ENCODE measurements around the gene MANSC4. TPM values are rescaled to one million over a fixed set of nuclear protein-coding genes. Genes with fewer than 3 reads are reported as not detected.

The MANSC4 gene
- total RNA-seq = not detected

DNA sequence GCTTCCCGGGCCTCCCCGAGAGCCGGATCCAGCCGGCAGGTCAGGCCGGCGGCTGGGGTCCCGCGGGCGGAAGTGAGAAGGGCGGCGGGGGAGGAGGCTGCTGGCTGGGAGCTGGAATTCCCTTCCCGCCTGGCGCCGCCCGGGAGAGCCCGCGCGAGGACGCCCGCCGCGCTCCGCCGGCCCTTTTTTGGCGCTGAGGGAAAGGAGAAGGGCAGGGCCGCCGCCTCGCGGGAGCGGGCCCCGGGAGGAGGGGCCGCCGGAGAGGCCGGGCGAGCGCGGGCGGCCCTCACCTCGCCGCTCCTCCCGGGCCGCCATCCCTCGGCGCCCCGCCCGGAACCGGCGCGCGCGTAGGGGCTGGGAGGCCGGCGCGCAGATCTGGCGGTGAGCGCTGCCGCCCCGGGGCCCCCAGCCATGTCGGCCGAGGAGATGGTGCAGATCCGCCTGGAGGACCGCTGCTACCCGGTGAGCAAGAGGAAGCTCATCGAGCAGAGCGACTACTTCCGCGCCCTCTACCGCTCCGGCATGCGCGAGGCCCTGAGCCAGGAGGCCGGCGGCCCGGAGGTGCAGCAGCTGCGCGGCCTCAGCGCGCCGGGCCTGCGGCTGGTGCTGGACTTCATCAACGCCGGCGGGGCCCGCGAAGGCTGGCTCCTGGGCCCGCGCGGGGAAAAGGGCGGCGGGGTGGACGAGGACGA lies at the start of gene MANSC4, which contains the start of gene KLHL42:
Gene MANSC4 (minus strand): TSS at position 317 of the 692 bp plus-strand sequence. CDS start 8,960 bp downstream, outside the sequence.
Gene KLHL42 (plus strand): TSS at position 314 of the 692 bp plus-strand sequence. CDS start 98 bp downstream, at position 412.
- peak; percentile 33 to 91 for DNase-seq (ENCODE audit: low spot score in 2 of 2)
- 0% methylated on average over 26 to 36 of the region's 92 CpGs for WGBS, 2 donors
- TF ChIP-seq CTCF (IDR thresholded peaks at IDR 0.05) = no peak
- no peak for TF ChIP-seq POLR2A (IDR thresholded peaks at IDR 0.05)
- peak within 1 kb of the TSS; percentile 69 for H3K4me3 ChIP-seq (ENCODE audit: low read depth, poor library complexity, severe bottlenecking)
- intact Hi-C loops (cut with DNase I; ENCODE audit: low total_unique reads) = no loop called here

DNA sequence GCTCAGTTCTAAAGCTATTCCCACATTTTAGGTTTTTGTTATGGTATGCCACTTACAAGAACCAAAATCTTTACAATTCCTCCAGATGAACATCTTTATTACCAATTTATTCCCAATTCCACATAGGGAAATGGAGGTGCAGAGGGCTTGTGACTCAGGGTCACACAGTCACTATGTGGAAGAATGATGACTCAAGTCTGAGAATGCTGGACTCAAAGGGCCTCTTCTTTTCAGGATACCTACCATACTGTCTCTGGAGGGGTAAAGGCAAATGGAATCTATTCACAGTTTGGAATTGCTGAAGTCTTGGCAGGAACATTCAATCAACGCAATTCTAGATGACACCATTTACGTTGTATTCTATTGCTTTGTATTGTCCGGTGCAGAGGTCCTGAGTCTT lies 48.2 kb upstream of the MANSC4 start:
- DNase-seq (ENCODE audit: low spot score in 2 of 2) = no peak
- no peak overlapping the region for H3K4me3 ChIP-seq (ENCODE audit: low read depth, poor library complexity, severe bottlenecking)
- intact Hi-C loops (cut with DNase I; ENCODE audit: low total_unique reads) = loop anchor here (10.0 kb wide), 1 partner anchor 93 kb away; no protein-coding TSS in a partner anchor
- TF ChIP-seq CTCF (IDR thresholded peaks at IDR 0.05) (no peak), POLR2A (IDR thresholded peaks at IDR 0.05) (no peak)
- 99 to 100% methylated on average over 3 of the region's 3 CpGs for WGBS, 2 donors

DNA sequence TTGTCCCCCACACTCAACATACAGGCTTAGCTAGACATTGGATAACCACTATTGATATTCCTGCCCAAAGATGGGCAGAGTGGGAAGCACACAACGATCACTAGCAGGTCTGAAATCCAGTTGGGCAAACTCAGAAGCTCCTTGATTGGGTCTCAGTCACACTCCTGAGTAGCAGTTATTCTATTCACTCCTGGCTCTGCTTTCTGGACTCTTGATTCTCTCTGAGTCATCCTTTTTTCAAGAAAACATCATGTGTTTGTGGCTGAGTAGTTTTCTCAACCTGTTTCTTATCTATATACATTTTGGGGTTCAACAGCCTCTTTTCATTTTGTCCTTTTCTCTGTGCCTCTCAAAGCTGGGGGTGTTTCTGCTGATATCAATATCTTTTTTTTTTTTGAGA lies 46.0 kb upstream of the MANSC4 start:
- TF ChIP-seq POLR2A (IDR thresholded peaks at IDR 0.05) = no peak
- no peak for TF ChIP-seq CTCF (IDR thresholded peaks at IDR 0.05)
- 86 to 90% methylated on average over 1 of the region's 1 CpG for WGBS, 2 donors
- H3K4me3 ChIP-seq (ENCODE audit: low read depth, poor library complexity, severe bottlenecking) = no peak overlapping the region
- intact Hi-C loops (cut with DNase I; ENCODE audit: low total_unique reads) = loop anchor here (10.0 kb wide), 1 partner anchor 91 kb away; no protein-coding TSS in a partner anchor
- DNase-seq (ENCODE audit: low spot score in 2 of 2) = no peak

DNA sequence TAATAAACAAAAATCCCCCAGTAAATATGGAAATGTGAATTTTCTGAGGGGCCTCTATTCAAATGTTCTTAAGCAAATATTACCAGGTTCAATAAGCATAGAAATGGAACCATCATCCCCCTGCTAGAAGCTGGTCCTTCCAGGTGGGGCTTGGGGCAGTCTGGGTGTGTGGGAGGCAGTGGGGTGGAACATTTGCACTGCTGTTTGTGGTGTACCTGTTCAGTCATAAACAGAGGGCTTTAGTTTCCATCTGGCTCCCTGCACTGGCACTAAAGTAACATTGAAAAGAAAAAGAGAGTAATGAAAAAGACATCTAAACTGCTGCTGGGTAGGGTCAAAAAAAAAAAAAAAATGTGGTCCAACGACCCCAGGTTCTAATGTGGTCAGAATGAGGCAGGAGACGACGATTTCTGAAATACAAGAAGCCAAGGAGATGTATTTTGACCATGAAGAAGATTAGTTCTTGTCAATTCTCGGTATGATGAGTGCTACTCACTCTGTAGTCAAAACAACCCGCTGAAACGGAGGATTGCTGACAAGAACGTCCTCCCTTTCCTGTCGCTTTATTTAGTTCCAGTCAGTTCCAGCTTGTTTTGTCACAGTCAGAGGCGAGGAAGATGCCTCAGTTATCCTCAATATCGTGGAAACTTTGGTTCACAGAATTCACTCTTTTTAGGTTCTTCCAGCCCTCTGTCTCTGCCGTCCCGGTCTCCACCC lies 44.2 kb upstream of the MANSC4 start:
- 66 to 68% methylated on average over 12 of the region's 12 CpGs for WGBS, 2 donors
- H3K4me3 ChIP-seq (ENCODE audit: low read depth, poor library complexity, severe bottlenecking) = no peak overlapping the region
- DNase-seq (ENCODE audit: low spot score in 2 of 2) = no peak
- intact Hi-C loops (cut with DNase I; ENCODE audit: low total_unique reads) = loop anchor here (10.0 kb wide), 1 partner anchor 89 kb away; no protein-coding TSS in a partner anchor
- TF ChIP-seq CTCF (IDR thresholded peaks at IDR 0.05) = no peak
- no peak for TF ChIP-seq POLR2A (IDR thresholded peaks at IDR 0.05)

DNA sequence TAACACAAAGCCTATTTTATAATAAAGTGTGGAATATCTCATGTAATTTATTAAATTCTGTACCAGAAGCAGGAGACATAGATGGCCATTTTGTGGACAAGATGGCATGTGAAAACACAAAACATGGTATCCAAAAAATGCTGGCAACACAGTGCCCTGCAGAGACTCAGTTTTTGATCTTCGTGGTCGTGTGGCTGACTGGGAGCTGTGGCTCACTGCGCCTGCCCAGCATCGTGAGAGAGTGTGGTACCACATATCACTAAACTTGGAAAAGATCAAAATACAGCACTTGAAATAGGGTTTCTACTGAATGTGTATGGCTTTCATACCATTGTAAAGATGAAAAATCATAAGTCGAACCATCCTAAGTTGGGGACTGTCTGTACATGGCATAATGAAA lies 43.0 kb upstream of the MANSC4 start:
- no peak for DNase-seq (ENCODE audit: low spot score in 2 of 2)
- no peak for TF ChIP-seq CTCF (IDR thresholded peaks at IDR 0.05)
- no peak for TF ChIP-seq POLR2A (IDR thresholded peaks at IDR 0.05)
- intact Hi-C loops (cut with DNase I; ENCODE audit: low total_unique reads) = loop anchor here (10.0 kb wide), 1 partner anchor 88 kb away; no protein-coding TSS in a partner anchor
- H3K4me3 ChIP-seq (ENCODE audit: low read depth, poor library complexity, severe bottlenecking) = no peak overlapping the region
- 92% methylated on average over 5 of the region's 5 CpGs for WGBS, 2 donors
